Neural cell (in vitro differentiated cells): ENCODE results near the gene PLAC8.

ENCODE experiments used
- CTCF ChIP-seq: fragments of 450-650 bp; IDR thresholded peaks from 2 replicates; pipeline ENCODE4 v1.5.1; 2014; ENCODE audit warnings: antibody characterized with exemption, mild to moderate bottlenecking, moderate library complexity; ENCODE audit not compliant: poor library complexity, severe bottlenecking
- EZH2 ChIP-seq: fragments of 200-600, 300-800 bp; shearing (Covaris generic), sonication (generic); IDR thresholded peaks from 2 replicates; pipeline ENCODE4 v1.6.1; 2014; ENCODE audit warnings: antibody characterized with exemption, low read length, borderline replicate concordance, mild to moderate bottlenecking; ENCODE audit not compliant: insufficient read depth, poor library complexity, severe bottlenecking
- POLR2AphosphoS5 ChIP-seq: IDR thresholded peaks from 2 replicates; pipeline ENCODE4 v1.6.1; 2012
- RAD21 ChIP-seq: fragments of 450-650 bp; conservative IDR thresholded peaks from 2 replicates; pipeline ENCODE4 v1.6.1; 2014; ENCODE audit warnings: antibody characterized with exemption, mild to moderate bottlenecking, moderate library complexity
- REST ChIP-seq: IDR thresholded peaks from 2 replicates; pipeline ENCODE4 v1.6.1; 2012; ENCODE audit warnings: borderline replicate concordance
- TAF1 ChIP-seq: IDR thresholded peaks from 2 replicates; pipeline ENCODE4 v1.6.1; 2012; ENCODE audit warnings: low read depth

- no peak for TF ChIP-seq CTCF
- TF ChIP-seq POLR2AphosphoS5 = no peak
- no peak for TF ChIP-seq RAD21
- TF ChIP-seq TAF1 = no peak
- no peak for TF ChIP-seq EZH2
- no peak for TF ChIP-seq REST
These were observed 6.7 kb upstream of the PLAC8 start for GRCh38 chr4:83121246-83121645.
